GM12873 (cell line): ENCODE measurements around the gene ATP8B4.

Source experiments
- CTCF ChIP-seq: IDR thresholded peaks from 2 replicates; pipeline ENCODE4 v1.5.1; 2012; ENCODE audit warnings: low read depth, mild to moderate bottlenecking, moderate library complexity, low read length, control low read depth; ENCODE audit not compliant: insufficient read depth; ENCODE audit errors: missing control alignments

The ATP8B4 gene

DNA sequence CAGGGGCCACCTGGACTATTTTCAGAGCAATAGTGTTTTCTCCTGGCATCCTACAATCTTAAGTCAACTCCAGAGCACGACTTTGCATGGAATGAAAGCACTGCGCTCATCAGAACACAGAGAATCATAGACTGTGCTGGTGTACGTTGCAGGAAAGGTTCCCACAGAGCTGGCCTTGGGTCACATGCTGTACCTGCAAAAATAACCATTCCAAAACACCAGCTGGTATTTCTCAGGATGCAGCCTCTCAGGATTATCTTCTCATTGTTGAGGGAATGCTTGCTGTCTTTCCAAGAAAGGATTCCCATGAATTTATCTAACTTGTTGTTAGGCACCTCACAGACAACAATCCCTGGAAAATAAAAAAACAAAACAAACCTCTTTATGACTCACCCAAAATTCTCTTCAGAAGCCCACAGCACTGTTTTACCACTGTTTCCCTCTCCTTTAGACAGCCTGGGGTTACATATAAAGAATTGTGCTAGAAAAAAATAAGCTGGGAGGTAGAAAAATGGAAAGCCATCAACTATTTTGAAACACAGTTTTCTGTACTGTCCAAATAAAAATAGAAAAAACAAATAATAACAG, 131.7 kb downstream of the ATP8B4 start:
- no peak for TF ChIP-seq CTCF

DNA sequence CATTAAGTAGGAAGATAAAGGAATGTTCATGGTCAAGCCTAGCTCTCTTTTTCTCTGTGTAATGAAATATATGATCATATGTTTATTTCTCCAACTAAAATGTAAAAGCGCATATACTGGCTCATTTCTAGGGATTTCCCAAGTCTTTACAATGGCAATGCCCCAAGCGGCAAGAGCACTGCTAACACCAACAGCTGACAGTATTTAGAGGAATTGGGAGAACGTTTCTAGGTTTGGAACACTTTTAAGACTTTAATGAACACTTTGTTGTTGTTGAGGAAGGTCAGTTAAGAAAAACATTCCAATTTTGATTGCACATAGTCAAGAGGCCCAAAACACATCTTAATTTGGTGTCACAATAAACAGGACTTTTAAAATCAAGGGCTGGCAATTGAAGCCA, 132.7 kb downstream of the ATP8B4 start:
- no peak for TF ChIP-seq CTCF

DNA sequence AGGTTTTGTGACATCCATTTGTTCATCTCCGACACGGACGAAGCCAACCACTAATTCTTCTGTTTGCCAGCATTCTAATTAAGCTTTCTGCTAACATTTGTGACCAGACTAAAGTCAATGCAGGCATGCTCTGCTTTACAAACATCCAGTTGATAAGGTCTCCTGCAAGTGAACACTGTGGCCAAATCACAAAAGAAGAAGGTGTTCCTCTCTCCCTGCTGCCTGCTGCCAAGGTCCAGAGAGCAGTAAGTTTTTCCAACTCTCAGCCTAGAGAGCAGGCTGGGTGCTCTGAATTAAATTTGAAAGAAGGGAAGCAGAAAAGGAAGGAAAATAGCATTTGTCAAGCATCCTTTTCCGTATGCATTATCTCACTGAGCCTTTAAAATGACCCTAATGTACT, 133.6 kb downstream of the ATP8B4 start:
- TF ChIP-seq CTCF, result no peak

GRCh38 chr15:49984436-49984835, 134.6 kb downstream of the ATP8B4 start:
- TF ChIP-seq CTCF, result no peak

DNA sequence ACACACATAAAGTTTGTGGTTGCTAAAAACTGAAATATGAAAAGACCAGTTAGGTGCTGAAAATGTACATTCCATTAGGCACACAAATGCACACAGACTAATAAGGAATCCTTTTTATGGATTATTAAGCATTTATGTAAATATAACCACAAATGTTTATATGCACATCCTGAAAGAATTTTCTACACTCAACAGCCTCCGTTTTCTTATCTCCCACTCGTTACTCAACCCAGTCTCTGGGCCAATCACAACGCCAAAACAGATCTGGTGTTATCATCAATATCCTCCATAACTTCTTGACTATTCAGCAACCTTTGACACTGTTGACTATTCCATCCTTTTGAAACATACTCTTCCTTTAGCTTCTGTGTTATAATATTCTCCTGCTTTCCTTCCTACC, 136.4 kb downstream of the ATP8B4 start:
- no peak for TF ChIP-seq CTCF

GRCh38 chr15:49979705-49980382, 139.2 kb downstream of the ATP8B4 start:
- TF ChIP-seq CTCF, result no peak

DNA sequence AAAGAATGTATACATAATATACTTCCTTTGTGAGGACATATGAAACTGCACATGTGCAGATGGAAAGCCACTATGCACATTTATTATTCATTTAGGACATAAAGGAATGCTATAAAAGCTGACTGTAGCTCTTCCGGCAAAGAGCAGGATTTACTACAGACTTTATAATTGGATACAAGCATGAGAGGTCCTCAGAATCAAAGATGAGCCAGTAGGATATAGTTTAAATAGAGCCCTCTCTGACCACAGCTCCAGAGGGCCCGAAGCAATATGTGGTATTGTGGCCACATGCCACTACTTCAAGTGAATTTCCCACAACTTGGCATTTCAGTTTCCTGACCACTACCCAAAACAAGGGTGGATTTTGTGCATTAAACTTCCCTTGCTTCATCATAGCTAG, 140.9 kb downstream of the ATP8B4 start:
- TF ChIP-seq CTCF, result no peak
